Measurements from ENCODE around the gene FOXP1.

DNA sequence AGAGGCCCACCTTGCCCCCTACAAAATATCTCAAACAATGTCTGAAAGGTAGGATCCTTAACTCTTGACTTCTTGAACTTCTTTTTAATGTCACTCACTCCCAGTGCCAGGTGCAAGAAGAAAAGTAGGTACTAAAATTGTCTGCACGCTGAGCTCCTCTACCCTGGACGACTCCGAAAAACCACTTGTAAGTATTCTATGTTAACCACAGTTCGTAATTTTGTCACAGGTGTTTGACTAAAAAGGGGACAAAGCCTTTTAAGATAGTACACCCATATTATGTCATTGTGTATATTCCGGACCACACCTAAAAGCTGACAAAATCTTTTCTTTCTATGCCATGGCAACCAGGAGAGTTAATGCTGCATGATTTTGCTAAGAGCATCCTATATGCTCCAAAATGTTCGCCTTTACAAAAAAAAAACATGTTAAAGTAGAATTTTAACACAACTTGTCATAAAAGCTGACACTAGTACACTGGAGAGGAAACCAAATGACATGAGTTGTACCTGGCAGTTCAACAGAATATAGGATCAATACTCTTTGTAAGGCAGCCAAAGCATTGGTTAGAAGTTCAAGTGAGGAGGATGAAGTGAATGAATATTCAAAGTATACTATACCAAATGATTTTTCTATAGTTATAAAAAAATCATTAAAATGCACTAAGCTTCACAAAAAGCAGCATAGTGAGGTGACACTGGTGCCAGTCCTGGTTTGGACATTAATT is 210.5 kb downstream of the FOXP1 start:
- TF ChIP-seq, protein P1, sequence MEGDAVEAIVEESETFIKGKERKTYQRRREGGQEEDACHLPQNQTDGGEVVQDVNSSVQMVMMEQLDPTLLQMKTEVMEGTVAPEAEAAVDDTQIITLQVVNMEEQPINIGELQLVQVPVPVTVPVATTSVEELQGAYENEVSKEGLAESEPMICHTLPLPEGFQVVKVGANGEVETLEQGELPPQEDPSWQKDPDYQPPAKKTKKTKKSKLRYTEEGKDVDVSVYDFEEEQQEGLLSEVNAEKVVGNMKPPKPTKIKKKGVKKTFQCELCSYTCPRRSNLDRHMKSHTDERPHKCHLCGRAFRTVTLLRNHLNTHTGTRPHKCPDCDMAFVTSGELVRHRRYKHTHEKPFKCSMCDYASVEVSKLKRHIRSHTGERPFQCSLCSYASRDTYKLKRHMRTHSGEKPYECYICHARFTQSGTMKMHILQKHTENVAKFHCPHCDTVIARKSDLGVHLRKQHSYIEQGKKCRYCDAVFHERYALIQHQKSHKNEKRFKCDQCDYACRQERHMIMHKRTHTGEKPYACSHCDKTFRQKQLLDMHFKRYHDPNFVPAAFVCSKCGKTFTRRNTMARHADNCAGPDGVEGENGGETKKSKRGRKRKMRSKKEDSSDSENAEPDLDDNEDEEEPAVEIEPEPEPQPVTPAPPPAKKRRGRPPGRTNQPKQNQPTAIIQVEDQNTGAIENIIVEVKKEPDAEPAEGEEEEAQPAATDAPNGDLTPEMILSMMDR (IDR thresholded peaks at IDR 0.05), result no peak
- no peak for TF ChIP-seq POLR2A (IDR thresholded peaks at IDR 0.05)
